Activated CD4-positive, alpha-beta T cell treated with anti-CD3 and anti-CD28 coated beads, Interleukin-2, amount 50 U/mL, for 48 hours (primary cell): ENCODE measurements around the gene CD46.

Source experiments
- DNase-seq, 2 experiments: peaks; one replicate each; pipeline ENCODE4 v3.0.0-alpha.2; 2020

Gene CD46

DNA sequence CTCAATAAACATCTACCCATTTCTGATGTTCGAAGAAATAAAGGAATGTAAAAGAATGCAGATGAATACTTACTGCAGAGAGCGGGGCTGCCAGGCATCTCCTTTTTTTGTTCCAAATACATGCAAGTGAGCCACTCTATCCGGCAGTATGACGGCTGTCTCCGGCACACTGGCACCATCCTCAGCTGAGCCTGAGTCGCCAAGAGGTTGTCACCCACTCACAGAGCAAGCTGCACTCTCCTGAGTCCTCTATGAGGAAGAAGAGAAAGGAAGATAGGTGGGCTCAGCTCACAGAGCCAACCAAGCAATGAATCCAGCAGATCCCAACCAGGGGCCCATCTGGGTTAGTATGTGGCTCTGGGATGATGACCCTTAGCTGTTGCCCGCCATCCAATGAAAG is 65.3 kb downstream of the CD46 start:
- DNase-seq = no peak

DNA sequence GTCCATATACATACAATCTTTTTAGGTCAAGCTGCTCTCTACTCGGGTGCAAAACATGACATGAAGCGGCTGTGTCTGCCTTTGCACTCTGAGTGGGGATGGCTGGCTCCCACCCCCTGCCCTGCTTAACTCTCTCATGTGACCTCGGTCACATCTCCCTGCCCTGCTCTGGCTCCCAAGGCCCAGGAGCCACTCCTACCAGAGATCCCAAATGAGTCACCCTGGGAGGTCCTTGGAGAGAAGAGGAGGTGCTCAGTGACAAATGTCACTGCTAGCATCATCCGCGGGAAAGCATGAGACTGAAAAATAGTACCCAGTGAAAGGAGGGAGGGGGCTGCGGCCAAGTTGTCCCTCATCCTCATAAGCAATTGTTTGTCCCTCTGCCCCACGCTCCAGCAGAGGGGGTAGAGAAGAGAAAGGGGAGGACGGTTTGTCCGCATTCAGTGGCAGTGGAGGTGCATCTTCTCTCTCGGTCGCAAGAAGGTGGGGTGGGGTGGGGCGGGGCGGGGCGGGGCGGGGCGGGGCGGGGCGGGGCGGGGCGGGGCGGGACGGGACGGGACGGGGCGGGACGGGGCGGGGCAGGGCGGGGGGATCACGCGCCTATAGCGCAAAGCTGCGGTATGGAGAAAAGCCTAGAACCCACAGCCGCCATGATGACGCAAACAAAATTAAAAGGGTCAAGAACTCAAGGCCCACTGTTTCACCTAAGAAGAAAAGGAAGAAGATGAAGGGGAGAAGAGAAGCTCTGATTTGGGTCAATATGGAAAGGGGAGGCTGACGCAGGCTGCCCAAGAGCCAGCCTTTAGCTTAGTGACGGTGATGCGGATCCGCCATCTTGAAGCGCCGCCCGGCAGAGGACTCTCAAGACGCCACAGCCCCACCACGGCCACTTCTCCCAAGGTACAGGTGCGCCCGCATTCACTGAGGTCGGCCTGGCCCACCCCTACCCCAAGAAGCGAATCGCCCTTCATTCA is 66.2 kb downstream of the CD46 start:
- DNase-seq = no peak

DNA sequence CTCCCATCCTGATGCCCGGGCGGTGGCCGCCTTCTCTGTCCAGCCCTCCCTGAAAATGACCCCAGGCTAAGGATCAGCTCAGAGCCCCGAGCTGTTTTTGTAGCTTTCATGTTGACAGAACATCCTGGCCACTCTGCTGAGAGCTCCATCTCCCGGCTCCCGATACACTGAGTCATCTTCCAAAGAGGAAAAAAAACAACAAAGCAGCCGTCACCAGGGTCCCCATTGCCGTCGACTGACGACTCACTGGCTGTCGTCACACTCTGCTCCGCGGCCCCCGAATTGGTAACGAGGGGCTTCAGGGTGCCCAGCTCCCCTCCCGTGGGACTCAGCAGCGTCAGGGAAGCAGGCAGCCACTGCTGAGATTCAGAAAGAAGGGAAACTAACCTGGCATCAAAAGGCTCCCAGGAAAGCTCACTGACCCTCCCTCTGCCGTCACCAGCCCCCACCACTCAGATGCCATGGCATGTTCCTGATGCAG is 67.2 kb downstream of the CD46 start:
- DNase-seq = no peak

DNA sequence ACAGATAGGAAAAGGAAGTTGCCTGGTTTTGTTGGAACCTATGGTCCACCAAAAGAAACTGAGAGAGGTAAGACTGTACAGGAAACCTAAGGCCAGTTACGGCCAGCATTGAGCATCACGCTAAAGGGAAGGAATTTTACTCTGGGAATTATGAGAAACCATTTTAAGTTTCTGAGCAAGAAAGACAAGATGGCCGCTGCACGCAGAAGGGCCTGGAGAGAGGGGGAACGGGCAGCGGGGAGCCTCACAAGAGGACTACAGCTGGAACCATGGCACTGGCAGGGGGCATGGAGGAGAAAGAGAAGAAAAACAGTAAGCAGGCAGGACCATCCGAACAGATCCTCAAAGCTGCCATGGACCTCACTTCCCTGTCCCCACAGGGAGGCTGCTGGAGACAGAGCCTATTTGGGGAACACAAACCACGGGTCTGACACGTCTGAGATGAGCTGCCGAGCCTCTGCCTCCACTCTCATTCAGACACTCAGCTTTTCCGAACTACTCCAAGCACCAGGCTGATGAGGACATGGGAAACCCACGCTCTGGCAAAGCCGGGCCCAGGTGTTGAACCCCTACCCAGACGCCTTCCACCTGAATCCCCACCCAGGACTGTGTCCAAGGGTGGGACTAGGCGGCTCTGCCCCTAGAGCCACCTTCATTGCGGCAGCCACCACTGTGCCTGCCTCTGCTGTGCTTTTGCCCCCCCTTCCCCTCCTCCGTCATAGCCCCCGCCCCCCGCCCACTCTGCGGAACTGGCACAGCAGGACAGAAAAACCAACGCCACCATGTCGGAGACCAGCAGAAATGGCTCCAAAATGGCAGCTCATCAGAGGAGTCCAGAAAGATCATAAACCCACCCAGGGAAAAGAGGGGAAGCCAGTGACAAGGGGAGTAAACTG is 69.0 kb downstream of the CD46 start:
- no peak for DNase-seq

DNA sequence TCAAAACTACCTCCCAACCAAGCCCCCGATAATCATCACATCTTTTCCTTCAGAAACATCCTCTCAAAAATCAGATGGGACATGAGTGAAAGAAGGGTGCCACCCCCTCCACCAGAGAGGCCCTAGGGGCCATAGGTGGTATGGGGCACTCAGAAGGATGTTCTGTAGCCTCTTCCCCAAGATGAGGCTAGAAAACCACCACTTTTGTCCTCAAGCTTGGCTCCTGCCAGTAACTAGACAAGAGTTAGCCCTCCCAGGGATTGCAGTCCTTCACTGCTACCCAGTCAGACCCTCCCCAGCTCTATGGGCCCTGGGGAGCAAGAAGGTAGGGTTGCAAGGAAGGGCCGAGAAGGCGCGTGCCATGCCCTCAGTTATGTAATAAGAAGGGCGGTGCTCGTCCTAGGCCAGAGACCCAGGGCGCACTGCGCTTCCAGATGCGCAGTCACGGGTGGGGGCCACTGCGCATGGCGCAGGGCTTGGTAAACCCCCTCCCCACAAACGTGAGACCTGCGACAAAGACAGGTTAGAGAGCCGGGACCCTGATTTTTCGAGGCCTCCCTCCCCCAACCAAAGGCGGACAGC is 69.7 kb downstream of the CD46 start:
- no peak for DNase-seq

DNA sequence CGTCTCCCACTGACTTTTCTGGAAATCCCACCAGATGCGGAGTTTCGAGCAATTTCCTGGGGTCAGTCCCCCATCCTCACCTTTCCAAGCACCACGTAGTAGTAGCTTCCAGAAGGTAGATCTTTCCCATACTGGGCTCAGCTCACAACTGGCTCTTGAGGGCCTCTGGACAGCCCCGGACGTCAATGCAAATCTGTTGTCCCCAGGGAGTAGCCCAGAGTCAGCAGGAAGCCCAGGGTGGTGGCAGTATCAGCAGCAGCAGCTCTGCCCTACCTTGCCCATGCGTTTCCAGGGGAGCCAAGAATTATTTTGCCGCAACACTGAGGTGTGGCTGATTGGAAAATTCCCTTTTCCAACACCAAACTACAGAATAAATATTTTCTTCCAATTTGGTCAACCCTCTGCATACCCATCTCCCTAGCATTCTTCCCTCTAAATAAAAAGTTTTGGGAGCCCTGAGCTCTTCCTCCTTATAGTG is 70.3 kb downstream of the CD46 start:
- no peak for DNase-seq

DNA sequence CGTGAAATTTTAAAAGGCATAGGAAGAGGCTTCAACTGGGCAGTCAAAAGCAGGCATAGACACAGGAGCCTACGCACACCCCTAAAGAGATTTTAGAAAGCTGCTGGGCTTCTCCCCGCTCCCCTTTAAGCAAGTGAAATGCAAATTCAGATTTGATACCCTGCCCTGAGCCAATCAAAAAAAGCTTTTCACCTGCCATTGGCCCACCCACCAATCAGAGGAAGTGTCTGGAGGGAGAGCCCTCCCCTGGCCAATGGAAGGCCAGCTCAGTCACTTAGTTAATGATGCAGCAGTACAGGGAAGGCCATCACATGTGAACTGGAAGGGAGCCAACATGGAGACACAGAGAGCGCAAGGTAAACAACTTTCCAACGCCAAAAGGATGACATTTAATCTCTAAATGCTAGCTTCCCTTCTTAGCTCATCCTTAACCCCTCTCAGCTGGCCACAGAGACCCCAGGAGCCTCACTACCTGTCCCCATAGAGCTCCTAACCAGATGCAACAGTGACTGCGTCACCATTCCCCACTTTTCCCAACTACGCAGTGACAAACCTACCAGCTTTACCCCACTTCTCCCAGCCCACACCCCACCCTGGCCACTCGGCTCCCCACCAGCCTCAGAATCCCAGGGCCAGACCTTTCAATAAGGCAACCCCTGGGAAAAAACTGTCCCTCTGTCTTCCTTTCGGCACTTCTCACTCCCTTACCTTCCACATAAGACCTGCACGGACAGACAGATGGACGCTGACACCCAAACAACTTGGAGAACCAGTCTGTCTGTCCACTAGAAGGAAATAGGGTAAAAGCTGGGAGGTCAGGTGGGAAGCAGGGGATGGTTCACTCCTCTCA is 71.0 kb downstream of the CD46 start:
- DNase-seq = peak; percentile 62 to 72

DNA sequence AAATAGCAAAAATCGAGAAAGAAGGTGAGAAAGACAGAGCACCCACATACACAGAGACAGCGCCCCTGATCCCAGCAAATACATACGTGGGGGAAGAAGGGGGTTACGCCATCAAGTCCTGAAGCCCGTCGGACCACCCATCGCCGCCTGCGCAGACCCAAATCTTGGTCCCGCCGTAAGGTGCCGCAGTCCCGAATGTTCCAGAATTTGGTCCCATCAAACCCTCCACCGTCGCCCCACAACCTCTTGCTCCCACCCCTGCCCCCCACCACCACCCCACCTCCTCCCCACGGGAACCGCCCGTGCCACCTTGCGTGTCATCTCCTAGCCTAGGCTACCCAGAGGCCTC is 71.7 kb downstream of the CD46 start:
- DNase-seq = no peak

DNA sequence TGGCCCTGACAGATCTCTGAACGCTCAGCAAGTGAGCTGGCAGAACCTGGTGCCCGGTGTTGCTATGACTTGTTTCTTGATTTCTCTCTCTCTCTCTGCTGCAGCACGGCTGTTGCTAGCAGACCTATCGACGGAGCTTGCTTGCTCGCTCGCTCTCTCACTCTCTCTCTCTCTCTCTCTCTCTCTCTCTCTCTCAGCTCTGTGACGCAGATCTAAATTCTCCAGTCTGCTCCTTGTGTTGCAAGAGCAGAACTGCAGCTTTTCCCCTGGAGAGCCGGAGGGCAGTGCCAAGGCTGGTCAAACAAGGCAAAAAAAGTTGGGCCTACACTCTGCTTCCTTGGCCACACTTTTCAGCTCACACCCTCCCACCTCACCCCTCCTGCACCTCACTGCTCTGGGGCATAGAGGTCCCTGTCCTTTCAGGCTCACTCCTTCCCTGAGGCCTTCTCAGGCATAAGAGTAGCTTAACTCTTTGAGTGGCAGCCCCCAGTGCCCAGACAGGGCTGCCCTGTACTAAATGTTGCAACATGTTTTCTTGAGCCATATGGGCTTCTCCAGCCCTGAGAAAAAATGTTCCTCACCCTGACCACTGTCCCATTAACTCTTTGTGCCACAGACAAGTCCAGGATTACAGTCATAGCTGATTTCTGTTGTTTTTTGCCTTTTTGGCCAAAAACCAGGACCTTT is 72.2 kb downstream of the CD46 start:
- DNase-seq = peak; percentile 70 to 79

DNA sequence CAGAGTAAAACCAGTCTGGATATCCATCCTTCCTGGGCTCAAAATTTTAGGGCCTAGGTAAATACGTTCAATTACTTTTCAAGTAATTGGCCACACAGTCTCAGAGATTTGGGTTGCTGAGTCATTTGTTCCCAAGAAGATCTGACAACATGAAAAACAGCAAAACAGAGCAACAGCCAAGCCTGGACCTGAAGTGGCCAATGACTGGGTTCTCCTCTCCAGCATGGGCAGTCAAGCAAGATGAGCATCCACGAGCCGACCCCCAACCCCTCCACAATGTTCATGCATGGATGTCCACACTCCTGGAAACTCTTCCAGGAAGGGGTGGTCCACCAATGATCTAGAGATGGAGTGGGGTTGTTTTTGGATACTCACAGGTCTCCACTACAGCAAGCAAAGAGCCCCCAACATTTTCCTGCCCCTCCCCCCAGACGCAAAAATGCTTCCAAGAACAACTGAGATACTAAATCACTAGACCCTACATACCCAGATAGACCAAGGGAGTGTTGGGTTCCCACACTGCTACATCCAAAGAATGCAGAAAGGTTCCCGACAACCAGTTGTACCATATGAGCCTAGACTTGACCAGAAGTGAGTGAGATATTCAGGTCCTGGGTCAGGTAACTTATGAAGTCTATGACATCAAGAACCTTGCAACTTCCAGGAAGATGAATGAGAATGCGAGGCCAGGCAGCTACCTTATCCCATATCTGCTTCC is 73.0 kb downstream of the CD46 start:
- no peak for DNase-seq

DNA sequence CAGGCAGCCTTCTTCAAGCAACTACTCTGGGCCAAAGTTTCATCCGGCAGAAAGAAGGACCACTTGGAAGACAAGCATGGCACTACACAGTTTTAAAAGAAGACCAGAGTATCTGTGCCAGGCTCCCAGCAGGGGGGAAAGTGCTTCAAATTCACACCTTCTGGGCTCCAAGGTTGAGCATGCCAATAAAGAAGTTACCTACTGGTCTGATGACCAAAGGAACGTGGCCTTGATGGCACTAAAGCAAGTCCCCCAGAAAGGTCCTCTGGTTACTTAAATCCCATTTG is 73.5 kb downstream of the CD46 start:
- no peak for DNase-seq

DNA sequence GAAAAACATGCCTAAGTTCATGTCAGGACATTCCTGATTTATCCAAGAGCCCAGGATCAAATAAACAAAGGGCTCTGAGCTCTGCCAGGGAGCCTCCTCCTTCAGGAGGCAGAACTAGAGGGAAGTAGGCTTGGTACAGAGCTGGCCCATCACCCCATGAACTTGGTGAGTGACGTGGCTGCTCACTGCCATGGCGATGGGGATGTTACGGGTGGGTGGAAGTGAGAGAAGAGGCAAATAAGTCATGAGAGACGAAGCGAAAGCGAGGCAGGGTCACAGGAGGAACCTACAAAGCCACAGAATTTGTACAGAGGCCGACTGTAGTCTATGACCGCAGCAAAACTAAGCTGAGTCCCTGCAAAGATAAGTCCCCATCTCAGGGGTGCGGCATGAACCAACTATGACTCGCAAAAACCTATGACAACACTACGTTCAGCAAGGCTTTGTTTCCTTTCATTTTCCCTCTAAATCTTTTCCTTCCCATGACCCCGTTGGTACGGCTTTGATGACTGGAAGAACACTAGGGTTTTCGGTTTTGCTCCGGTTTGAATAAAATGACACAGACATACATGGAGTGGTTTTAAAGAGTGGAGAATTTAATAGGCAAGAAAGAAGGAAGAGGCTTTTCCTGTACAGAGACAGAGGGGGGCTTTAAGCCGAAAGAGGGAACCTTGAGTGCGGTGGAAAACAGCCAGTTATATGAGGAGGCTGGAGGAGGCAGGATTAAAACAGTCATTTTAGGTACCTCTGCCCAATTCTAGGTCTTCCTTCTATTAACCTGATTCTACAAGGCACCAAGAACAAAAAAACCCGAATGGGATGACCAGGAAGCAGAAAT is 74.1 kb downstream of the CD46 start:
- DNase-seq = peak; percentile 83 to 88

DNA sequence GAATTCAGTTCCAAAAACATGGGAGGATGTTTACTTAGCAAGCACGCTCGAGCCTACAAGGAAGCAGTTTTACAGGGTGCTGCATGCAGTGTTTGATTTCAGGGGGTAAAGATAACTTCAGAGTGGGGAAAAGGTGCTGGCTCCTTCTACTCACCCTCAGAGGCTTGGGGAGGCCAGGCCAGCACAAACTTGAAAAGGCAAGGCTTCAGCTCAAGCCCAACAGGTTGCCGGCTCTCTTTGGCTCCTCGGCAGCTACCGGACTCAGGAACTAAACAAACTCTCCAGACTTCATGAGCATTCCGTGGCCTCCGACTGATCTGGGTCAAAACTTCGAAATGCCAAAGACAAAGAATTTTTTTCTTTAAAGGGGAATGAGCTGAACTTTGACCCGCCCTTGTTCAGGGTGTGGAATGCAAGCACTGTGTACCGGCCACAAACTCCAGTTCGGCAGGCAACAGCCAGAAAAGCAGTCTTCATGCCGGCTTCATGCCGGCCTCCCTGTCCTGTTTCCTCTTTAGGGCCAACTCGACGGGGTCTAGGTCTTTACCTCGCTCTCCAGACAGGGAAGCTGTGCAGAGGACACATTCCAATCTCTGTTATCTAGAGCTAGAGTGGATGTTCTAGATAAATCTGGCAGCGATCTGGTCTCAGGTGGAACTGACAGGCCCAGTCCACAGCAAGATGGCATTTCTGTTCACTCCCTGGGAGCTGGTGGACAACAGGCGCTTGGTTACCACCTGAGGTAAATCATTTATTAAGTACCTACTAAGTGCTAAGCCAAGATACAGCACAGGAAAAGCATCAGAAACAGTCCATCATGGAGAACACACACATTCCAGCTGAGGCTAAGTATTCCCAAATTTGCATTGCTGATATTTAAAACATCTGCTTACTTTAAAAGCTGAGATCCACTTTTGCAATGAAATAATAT is 75.0 kb downstream of the CD46 start:
- no peak for DNase-seq

DNA sequence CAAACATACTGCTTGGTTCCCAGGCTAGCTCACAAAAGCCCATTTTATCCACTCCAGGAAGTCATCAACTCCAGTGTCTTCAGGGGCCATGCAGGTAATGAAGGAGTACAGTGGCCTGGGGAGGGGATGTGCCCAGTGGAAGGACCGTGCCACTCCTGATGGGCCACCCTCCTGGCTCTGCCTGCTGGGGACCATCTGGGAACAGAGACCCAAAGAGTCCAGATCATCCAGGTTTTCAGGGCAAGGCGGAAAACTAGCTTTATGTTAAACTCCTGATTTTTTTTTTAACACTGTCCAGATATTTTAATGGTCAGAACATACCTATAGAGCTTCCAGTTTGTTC is 75.6 kb downstream of the CD46 start:
- DNase-seq = no peak

DNA sequence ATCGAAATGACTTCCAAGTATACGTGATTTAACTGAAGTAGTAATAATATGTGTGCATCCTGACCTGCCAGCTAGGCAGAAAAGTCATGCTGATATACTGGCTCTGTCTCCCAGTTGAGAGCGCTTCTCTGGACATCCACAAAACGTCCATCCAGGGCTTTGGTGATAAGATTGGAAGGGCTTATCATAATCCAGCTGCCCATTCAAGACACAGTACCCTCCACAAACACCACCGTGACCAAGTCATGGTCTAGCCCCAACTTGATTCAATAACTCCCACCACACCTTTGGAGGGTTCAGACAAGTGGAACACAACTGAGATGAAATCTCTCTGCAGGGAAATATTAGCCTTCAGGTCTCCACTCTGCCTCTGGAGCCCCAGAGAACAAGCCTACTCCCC is 76.2 kb downstream of the CD46 start:
- no peak for DNase-seq

DNA sequence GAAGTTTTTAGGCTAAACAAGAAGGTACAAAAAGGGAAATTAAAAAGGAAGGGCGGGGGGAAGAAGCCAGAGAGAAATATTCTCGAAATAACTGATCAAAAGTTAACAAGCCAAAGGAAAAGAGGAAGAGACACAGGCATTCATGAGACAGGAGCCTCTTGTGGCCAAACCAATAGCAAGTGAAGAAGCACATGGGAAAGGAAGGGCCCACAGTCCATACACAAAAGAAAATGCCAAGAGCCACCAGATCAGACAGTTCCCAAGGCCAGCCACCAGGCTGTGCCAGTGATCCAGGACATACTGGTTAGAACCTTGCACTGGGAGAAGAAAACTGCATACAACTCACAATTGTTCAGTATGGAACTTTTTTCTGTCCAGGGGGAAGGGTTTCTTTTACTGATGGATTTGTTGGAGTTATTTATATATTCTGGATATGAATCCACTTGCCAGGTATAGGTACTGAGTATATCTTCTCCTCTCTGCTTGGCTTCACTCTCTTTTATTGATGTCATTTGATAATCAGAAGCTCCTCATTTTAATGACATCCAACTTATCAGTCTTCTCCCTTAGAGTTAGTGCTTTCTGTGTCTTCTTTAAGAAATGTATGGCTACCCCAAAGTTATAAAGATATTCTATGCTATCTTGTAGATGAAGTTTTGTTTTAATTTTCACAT is 76.8 kb downstream of the CD46 start:
- DNase-seq = peak; percentile 61 to 74

DNA sequence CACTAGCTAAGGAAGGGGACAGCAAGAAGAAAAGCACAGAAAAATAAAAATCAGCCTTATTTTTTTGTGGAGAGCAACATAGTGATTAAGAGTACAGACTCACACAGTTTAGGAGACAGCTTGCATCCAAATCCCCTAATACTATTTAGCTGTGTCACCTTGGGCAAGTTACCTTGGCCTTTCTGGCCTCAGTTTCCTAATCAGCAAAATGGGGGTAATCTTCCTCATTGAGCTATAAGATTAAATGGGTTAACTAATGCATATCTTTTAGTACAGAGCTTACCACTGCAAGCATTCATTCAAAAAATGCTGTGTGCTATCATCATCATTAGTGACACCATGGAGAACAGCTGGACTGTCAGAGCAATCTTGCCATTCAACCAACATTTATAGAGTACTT is 77.7 kb downstream of the CD46 start:
- DNase-seq = no peak

DNA sequence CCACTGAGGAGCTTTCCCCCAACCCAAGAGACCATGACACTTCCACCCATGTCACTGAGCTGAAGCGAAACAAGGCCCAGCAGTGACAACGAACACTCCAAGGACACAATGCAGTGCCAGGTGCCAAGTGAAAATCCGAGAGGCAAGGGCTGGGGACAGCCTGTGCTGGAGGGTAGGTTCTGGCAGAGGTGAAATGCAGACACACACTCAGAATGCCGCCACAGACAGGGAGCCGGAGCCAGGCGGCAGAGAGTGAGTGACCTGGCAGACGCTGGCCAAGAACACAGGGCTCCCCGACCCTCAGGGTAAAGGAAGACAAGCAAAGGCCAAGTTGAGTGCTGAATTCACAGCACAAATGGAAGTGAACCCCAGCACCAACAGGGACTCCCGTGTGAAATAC is 78.9 kb downstream of the CD46 start:
- no peak for DNase-seq
